Measurements from ENCODE around the gene TBC1D14. TPM values are rescaled to one million over a fixed set of nuclear protein-coding genes. Genes with fewer than 3 reads are reported as not detected.
"Not testable (repeated sequence)": the region's sequence is repeated elsewhere in the genome, so short reads cannot be mapped to it uniquely, and the experiment has no call there.

Gene TBC1D14
- total RNA-seq, 1 donor, result 42.3 TPM

DNA sequence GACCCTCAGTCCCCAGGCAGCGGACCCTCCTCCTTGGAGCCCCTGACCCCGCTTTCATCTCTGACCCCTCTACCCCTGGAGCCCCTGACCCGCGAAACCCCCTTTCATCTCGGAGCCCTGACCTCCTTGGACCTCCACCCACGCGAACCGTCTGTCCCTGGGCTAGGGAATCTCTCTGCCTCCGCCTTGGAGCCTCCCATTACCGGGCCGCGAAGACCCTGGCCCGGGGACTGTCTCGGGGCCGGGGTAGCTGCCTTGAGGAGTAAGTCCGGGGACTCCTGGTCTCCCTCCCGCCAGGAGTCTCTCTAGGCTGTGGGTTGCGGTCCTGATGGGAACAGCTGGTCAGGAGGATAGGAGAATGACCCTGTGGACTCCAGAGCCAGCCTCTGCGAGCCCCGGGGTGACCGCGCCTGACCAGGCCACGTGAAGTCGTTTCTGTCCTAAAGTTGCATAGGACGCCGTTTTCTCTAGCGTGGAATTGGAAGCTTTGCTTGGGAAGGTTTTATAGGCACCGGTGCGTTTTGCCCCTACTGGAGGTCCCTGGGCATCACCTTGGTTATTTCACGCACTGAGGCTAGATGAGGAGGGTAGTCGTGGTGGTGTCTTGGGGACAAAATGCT lies 824 bp downstream of the TBC1D14 start:
- TF ChIP-seq, protein P1, sequence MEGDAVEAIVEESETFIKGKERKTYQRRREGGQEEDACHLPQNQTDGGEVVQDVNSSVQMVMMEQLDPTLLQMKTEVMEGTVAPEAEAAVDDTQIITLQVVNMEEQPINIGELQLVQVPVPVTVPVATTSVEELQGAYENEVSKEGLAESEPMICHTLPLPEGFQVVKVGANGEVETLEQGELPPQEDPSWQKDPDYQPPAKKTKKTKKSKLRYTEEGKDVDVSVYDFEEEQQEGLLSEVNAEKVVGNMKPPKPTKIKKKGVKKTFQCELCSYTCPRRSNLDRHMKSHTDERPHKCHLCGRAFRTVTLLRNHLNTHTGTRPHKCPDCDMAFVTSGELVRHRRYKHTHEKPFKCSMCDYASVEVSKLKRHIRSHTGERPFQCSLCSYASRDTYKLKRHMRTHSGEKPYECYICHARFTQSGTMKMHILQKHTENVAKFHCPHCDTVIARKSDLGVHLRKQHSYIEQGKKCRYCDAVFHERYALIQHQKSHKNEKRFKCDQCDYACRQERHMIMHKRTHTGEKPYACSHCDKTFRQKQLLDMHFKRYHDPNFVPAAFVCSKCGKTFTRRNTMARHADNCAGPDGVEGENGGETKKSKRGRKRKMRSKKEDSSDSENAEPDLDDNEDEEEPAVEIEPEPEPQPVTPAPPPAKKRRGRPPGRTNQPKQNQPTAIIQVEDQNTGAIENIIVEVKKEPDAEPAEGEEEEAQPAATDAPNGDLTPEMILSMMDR (IDR thresholded peaks at IDR 0.05; ENCODE audit: insufficient read depth, low read depth, low read length), result peak; percentile 13
- peak overlapping the region; percentile 76 for H3K4me3 ChIP-seq (ENCODE audit: low read depth, low read length)
- DNase-seq (ENCODE audit: low read depth), result no peak

DNA sequence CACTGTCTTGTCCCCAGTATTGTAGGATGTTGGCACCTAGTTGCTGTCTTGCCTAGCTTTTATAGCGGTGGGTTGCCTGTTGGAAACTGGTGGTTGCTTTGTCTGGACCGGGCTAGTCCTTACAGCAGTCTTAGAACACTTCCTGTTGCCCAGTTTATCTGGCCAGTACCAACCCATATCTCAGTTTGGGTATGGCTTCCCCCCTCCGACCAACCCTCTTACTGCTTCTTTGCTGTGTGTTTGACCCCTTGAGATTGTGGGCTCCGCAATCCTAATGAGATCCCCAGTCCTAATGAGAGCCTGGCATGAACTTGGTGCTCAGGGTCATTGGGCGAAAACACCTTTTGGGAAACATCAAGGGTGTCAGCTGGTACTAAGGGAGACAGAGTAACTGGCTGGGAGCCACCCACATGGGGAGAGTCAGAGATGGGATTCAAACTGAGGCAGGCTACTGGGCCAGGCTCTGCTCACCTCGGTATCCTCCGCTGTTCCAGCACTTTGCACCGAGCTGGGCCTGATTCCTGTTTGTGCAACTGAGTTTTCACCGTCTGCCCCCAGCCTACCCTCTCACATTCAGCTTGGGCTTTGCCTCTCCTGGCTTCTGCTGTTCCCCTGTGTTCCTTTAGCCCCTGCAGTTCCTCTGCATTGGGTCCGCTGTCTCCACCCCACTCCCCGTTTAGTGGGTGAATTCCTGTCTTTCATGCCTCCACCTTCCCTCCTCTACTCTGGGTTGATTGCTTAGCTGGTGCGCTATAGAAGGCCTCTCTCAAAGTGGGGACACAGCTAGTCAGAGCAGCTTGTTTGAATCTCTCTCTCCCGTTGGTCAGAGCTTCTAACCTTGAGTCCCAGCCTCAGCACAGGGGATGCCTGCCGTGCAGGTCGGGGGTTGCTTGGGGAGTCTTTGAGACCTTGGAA lies 1.6 kb downstream of the TBC1D14 start:
- no peak for DNase-seq (ENCODE audit: low read depth)
- peak overlapping the region; percentile 76 for H3K4me3 ChIP-seq (ENCODE audit: low read depth, low read length)

DNA sequence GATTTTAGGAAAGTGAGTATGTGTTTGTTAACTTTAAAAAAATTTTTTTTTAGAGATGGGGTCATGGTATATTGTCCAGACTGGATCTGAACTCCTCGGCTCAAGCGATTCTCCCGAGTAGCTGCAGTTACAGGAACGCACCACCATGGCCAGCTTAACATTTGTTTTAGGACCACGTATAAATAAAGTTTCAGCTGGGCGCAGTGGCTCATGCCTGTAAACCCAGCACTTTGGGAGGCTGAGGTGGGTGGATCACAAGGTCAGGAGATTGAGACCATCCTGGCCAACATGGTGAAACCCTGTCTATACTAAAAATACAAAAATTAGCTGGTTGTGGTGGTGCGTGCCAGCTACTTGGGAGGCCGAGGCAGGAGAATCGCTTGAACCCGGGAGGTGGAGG lies 2.3 kb downstream of the TBC1D14 start:
- not testable (repeated sequence) for DNase-seq (ENCODE audit: low read depth); H3K4me3 ChIP-seq (ENCODE audit: low read depth, low read length)

More for the DNA sequence above, 1.6 kb downstream of the TBC1D14 start:
- TF ChIP-seq, protein P1 (IDR thresholded peaks at IDR 0.05; ENCODE audit: insufficient read depth, low read depth, low read length), result no peak

DNA sequence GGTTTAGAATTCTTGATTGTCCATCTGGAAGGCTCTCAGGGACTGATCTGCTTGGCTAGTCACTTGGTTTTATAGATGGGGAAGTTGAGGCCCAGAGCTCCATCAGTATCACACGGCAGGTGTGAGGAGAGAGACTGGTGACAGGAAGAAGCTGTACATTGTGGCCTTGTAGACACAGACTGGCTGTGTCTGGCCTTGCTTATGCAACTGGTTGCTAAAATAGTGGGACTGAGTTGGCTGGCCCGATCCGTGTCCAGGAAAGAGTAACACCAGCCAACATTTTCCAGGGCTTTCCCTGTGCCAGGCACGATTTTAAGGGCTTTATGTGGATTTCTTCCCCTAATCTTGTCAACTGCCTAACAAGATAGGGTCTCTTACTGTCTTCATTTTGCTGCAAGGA lies 2.8 kb downstream of the TBC1D14 start:
- TF ChIP-seq, protein P1 (IDR thresholded peaks at IDR 0.05; ENCODE audit: insufficient read depth, low read depth, low read length), result no peak
- DNase-seq (ENCODE audit: low read depth), result no peak
- no peak overlapping the region for H3K4me3 ChIP-seq (ENCODE audit: low read depth, low read length)

DNA sequence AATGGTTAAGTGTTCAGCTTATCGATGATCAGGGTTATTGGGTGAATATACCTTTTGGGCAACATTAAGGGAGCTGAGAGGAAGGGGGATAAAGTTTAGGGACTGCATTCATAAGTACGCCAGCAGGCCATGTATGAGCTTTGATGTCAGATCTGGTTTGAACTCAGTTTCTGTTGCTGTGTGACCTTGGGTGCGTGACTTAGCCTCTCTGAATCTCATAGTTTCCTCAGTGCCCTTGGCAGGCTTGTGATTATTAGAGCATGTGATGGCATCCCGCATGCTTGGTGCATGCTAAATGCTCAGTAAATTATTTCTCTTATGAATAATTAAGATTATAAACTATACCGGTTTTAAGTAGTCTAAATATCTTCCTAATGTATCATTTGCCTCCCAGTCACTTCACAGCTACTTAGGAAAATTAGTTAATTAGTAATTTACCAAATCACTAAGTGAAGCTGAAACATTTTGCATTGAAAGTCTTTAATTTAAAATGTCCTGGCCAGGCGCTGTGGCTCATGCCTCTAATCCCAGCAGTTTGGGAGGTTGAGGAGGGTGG lies 3.8 kb downstream of the TBC1D14 start:
- H3K4me3 ChIP-seq (ENCODE audit: low read depth, low read length), result no peak overlapping the region
- TF ChIP-seq, protein P1 (IDR thresholded peaks at IDR 0.05; ENCODE audit: insufficient read depth, low read depth, low read length), result no peak
- DNase-seq (ENCODE audit: low read depth), result no peak

DNA sequence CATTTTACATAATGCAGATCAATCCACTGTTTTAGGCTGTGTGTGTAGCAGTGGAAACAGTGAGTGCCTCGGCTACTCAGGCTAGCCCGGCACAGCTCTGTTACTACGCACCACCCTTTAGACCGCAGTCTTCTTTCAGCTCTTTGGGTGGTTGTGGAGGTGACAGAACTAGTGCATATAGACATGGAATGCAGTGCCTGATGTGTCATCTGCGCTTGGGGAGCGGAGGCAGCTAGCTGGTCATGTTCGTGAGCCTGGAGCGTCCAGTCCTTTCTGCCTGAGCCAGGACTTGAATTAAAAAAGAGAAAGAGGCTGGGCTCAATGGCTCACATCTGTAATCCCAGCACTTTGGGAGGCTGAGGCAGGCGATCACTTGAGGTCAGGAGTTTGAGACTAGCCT lies 4.8 kb downstream of the TBC1D14 start:
- no peak overlapping the region for H3K4me3 ChIP-seq (ENCODE audit: low read depth, low read length)
- TF ChIP-seq, protein P1 (IDR thresholded peaks at IDR 0.05; ENCODE audit: insufficient read depth, low read depth, low read length), result no peak
- DNase-seq (ENCODE audit: low read depth), result no peak

Measured in fibroblast of villous mesenchyme (primary cell).